MCF 10A (cell line): ENCODE data around the gene WASF3. TPM values are rescaled to one million over a fixed set of nuclear protein-coding genes. Genes with fewer than 3 reads are reported as not detected.
A peak's percentile ranks its signal among the peaks of the same experiment; 100 is the strongest.

Source experiments
- BruUV-seq: library from RNA; stranded (reverse); fragments of 400-500 nt; replicated peaks from 2 replicates; lab custom pipeline; 2021; lab: Mats Ljungman, UMichigan
- CTCF ChIA-PET: fragments of 300-600 bp; sonication (Branson Sonifier 250); formaldehyde crosslinking; extraction: SDS; loops from one replicate; lab custom pipeline; 2021; ENCODE audit warnings: antibody characterized with exemption, inconsistent platforms; lab: Yijun Ruan, JAX
- POLR2A ChIA-PET: fragments of 300-600, 350-650 bp; sonication (Branson Sonifier 250); formaldehyde crosslinking; extraction: SDS; loops from one replicate; lab custom pipeline; 2020; ENCODE audit warnings: antibody characterized with exemption, inconsistent platforms; lab: Yijun Ruan, JAX
- DNase-seq: peaks from one replicate; pipeline ENCODE4 v3.0.0-alpha.2; 2018; ENCODE audit not compliant: unreplicated experiment
- H3K27ac Mint-ChIP-seq: one replicate; pipeline ENCODE4 v1.8.0; 2022; ENCODE audit warnings: mild to moderate bottlenecking, low read depth, mixed read lengths; ENCODE audit not compliant: unreplicated experiment
- H3K27me3 Mint-ChIP-seq: one replicate; pipeline ENCODE4 v1.8.0; 2022; ENCODE audit warnings: mixed read lengths; ENCODE audit not compliant: insufficient read depth, unreplicated experiment
- H3K36me3 Mint-ChIP-seq: one replicate; pipeline ENCODE4 v1.8.0; 2022; ENCODE audit warnings: mild to moderate bottlenecking, moderate library complexity, mixed read lengths; ENCODE audit not compliant: insufficient read depth, unreplicated experiment
- H3K4me1 Mint-ChIP-seq: one replicate; pipeline ENCODE4 v1.8.0; 2022; ENCODE audit warnings: mixed read lengths; ENCODE audit not compliant: insufficient read depth, unreplicated experiment
- H3K4me3 Mint-ChIP-seq: one replicate; pipeline ENCODE4 v1.8.0; 2022; ENCODE audit warnings: mild to moderate bottlenecking, moderate library complexity, mixed read lengths; ENCODE audit not compliant: unreplicated experiment
- H3K9me3 Mint-ChIP-seq: one replicate; pipeline ENCODE4 v1.8.0; 2022; ENCODE audit warnings: mixed read lengths; ENCODE audit not compliant: unreplicated experiment
- intact Hi-C: fragments of 100-400 bp; cut with micrococcal nuclease; formaldehyde crosslinking; loops from 2 replicates; pipeline ENCODE4 v1.14.1; 2022
- total RNA-seq: library from RNA; stranded (reverse); gene quantifications from 2 replicates; pipeline ENCODE4 v1.2.3, GENCODE V29; 2022
- TF ChIP-seq, protein P1 (sequence below): fragments of 200-600 bp; IDR thresholded peaks from one replicate; pipeline ENCODE4 v1.8.0; 2022; ENCODE audit warnings: antibody characterized with exemption, mild to moderate bottlenecking; ENCODE audit not compliant: unreplicated experiment

WASF3 gene
- total RNA-seq, 1 experiment from 2014 or later, result 24.0 TPM

DNA sequence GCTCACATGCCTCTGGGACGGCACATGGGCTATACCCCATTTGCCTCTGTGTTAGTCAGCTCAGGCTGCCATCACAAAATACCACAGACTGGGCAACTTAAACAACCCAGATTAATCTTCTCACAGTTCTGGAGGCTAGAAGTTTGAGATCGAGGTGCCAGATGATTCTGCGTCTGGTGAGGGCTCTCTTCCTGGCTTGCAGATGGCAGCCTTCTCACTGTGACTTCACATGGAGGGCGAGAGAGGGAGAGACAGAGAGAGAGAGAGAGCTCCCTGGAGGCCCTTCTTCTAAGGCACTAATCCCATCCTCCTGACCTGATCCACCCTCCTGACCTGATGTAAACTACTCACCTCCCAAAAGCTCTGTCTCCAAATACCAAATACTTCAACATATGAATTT lies 148.1 kb downstream of the WASF3 start:
- Mint-ChIP-seq H3K27me3 (peaks cover 33% of the 10 kb centered on the region), H3K36me3 (no peaks in the 10 kb centered on the region), H3K9me3 (no peaks in the 10 kb centered on the region), H3K4me1 (no peaks in the 10 kb centered on the region), H3K27ac (no peak overlapping the region), H3K4me3 (no peak overlapping the region)
- CTCF ChIA-PET, result interaction anchor here (0.6 to 5.7 kb wide), 9 partner anchors 13 to 265 kb away, joined by 3 to 57 read pairs (median 5); no protein-coding TSS in a partner anchor
- POLR2A ChIA-PET, result no interaction called here
- BruUV-seq, result no TSS peak
- intact Hi-C loops, result no loop called here
- no peak for DNase-seq
- TF ChIP-seq, protein P1, sequence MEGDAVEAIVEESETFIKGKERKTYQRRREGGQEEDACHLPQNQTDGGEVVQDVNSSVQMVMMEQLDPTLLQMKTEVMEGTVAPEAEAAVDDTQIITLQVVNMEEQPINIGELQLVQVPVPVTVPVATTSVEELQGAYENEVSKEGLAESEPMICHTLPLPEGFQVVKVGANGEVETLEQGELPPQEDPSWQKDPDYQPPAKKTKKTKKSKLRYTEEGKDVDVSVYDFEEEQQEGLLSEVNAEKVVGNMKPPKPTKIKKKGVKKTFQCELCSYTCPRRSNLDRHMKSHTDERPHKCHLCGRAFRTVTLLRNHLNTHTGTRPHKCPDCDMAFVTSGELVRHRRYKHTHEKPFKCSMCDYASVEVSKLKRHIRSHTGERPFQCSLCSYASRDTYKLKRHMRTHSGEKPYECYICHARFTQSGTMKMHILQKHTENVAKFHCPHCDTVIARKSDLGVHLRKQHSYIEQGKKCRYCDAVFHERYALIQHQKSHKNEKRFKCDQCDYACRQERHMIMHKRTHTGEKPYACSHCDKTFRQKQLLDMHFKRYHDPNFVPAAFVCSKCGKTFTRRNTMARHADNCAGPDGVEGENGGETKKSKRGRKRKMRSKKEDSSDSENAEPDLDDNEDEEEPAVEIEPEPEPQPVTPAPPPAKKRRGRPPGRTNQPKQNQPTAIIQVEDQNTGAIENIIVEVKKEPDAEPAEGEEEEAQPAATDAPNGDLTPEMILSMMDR, result no peak

DNA sequence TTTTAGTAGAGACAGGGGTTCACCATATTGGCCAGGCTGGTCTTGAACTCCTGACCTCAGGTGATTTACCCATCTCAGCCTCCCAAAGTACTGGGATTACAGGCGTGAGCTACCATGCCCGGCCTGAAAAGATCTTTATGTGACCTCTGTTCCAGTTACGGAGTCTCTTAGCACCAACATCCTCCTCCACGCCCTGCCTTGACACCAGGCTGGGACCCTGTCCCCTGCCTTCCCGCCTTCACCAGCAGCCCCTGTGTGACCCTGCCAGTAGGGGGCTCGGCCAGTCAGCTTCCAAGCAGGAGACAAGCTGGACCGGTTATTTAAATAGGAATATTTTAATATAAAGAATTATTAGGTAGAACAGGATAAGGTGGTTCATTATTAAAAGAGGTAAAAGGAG lies 148.9 kb downstream of the WASF3 start:
- H3K9me3 Mint-ChIP-seq, result no peaks in the 10 kb centered on the region
- CTCF ChIA-PET, result interaction anchor here (0.7 to 5.7 kb wide), 12 partner anchors 12 to 604 kb away, joined by 3 to 57 read pairs (median 3); no protein-coding TSS in a partner anchor
- BruUV-seq, result no TSS peak
- intact Hi-C loops, result no loop called here
- H3K4me3 Mint-ChIP-seq, result no peak overlapping the region
- H3K36me3 Mint-ChIP-seq, result no peaks in the 10 kb centered on the region
- TF ChIP-seq, protein P1, result no peak
- no peaks in the 10 kb centered on the region for H3K4me1 Mint-ChIP-seq
- POLR2A ChIA-PET, result no interaction called here
- no peak for DNase-seq
- peaks cover 33% of the 10 kb centered on the region for H3K27me3 Mint-ChIP-seq
- H3K27ac Mint-ChIP-seq, result no peak overlapping the region

DNA sequence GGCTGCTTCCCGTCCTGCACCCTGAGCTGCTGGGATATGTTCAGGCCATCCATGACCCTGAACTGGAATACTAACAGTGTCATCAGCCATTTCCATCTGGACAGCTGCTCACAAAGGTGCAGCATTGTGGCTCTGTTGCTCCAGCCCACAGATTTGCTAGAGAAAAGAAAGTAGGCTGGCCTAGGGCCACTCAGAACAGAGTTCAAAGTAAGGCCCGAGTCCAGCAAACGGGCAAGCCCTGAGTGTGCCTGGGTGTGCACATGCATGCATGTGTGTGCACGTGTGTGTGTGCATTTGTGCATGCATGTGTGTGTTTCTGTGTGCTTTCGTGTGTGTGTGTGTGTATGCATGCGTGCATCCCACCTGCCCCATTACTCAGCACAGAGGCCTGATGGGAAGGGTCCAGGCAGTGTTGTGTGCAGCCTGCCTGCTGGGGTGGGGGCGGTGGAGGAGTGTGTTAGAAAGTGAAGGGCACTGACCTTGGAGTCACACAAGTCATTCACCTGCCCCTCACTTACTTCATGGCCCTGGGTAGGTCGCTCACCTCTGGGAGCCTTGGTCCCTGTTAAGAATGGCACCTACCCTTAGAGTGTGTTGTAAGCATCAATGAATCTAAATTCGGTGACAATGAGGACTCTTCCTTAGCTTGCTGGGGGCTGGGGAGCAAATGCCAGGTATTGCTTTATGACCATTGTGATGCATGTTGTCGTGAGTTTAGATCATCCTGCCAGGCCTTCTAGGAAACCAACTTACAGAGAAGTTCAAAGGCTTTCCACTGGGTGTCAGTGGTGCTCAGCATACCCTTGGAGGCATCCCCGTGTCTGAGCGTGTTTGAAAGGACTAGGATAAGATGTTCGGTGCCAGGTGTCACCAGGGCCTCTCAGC lies 149.9 kb downstream of the WASF3 start:
- peaks cover 30% of the 10 kb centered on the region for H3K27me3 Mint-ChIP-seq
- CTCF ChIA-PET, result interaction anchor here (0.6 to 5.7 kb wide), 23 partner anchors 9 to 687 kb away, joined by 3 to 57 read pairs (median 4); partner anchors contain the start of gene WASF3
- intact Hi-C loops, result loop anchor here (1.0 kb wide), 2 partner anchors 166 to 223 kb away; no protein-coding TSS in a partner anchor
- POLR2A ChIA-PET, result interaction anchor here (0.8 to 1.4 kb wide), 2 partner anchors 166 to 652 kb away, joined by 4 to 6 read pairs; no protein-coding TSS in a partner anchor
- DNase-seq, result peak; percentile 62
- no peaks in the 10 kb centered on the region for H3K36me3 Mint-ChIP-seq
- TF ChIP-seq, protein P1, result peak; percentile 82
- H3K9me3 Mint-ChIP-seq, result peaks cover 2% of the 10 kb centered on the region
- no peaks in the 10 kb centered on the region for H3K4me1 Mint-ChIP-seq
- no TSS peak for BruUV-seq
- H3K27ac Mint-ChIP-seq, result no peak overlapping the region
- H3K4me3 Mint-ChIP-seq, result no peak overlapping the region

DNA sequence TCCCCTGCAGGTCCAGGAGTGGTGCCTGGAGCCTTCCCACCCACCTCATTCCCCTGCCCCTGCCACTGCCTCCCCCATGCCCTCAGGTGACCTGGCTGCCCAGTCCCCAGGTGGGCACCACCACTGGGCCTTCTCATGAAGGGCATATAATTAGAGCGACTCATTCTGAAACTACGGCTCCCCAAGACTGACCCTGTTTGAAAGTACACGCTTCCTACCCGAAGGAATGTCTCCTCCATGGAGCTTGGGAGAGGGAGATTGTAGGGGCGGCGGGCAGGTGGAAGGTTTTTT lies 150.5 kb downstream of the WASF3 start:
- TF ChIP-seq, protein P1, result no peak
- intact Hi-C loops, result no loop called here
- CTCF ChIA-PET, result interaction anchor here (0.6 to 5.7 kb wide), 18 partner anchors 9 to 686 kb away, joined by 3 to 57 read pairs (median 4); no protein-coding TSS in a partner anchor

More for the DNA sequence above, 150.5 kb downstream of the WASF3 start:
- Mint-ChIP-seq H3K4me1 (no peaks in the 10 kb centered on the region), H3K27ac (no peak overlapping the region), H3K36me3 (no peaks in the 10 kb centered on the region), H3K9me3 (peaks cover 8% of the 10 kb centered on the region), H3K27me3 (peaks cover 30% of the 10 kb centered on the region), H3K4me3 (no peak overlapping the region)
- POLR2A ChIA-PET, result interaction anchor here (0.8 to 1.4 kb wide), 2 partner anchors 166 to 651 kb away, joined by 4 to 6 read pairs; no protein-coding TSS in a partner anchor
- no TSS peak for BruUV-seq
- no peak for DNase-seq
